Aorta (tissue), 5 donors: ENCODE measurements around the gene TBC1D1. TPM values are rescaled to one million over a fixed set of nuclear protein-coding genes. Genes with fewer than 3 reads are reported as not detected.
"Not testable (repeated sequence)": the region's sequence is repeated elsewhere in the genome, so short reads cannot be mapped to it uniquely, and the experiment has no call there.

Experiments used
- ATAC-seq: fragments of 200-7000 bp; cut with Tn5 transposase; one replicate; pipeline ENCODE4 v1.9.1; 2022; ENCODE audit warnings: moderate library complexity; ENCODE audit not compliant: low FRiP score
- DNase-seq, 2 donors: peaks; one replicate each; pipeline ENCODE4 v3.0.0-alpha.2; 2020
- H3K27ac ChIP-seq, 2 donors: one replicate each; pipeline ENCODE4 v1.5.1; 2013; ENCODE audit warnings: low read length in 2 of 2, mild to moderate bottlenecking in 2 of 2, moderate library complexity in 2 of 2, control low read depth in 1 of 2, inconsistent platforms in 1 of 2, low read depth in 1 of 2
- H3K27me3 ChIP-seq, 2 donors: one replicate each; pipeline ENCODE4 v1.6.1; 2013; ENCODE audit warnings: control low read depth in 1 of 2, low read length in 1 of 2, mild to moderate bottlenecking in 1 of 2, moderate library complexity in 1 of 2; ENCODE audit not compliant: insufficient read depth in 2 of 2, control insufficient read depth in 1 of 2
- H3K36me3 ChIP-seq, 2 donors: one replicate each; pipeline ENCODE4 v1.6.1; 2013; ENCODE audit warnings: control low read depth in 1 of 2, low read length in 1 of 2, mild to moderate bottlenecking in 1 of 2; ENCODE audit not compliant: insufficient read depth in 2 of 2, control insufficient read depth in 1 of 2
- H3K4me1 ChIP-seq, 2 donors: one replicate each; pipeline ENCODE4 v1.6.1; 2013; ENCODE audit warnings: low read length in 2 of 2, control low read depth in 1 of 2, mild to moderate bottlenecking in 1 of 2, moderate library complexity in 1 of 2; ENCODE audit not compliant: insufficient read depth in 2 of 2, control insufficient read depth in 1 of 2
- H3K4me3 ChIP-seq, 2 donors: one replicate each; pipeline ENCODE4 v1.5.1; 2013; ENCODE audit warnings: low read length in 2 of 2, control low read depth in 1 of 2, mild to moderate bottlenecking in 1 of 2
- H3K9me3 ChIP-seq: one replicate; pipeline ENCODE4 v1.6.1; 2013; ENCODE audit warnings: mild to moderate bottlenecking, low read length; ENCODE audit not compliant: control insufficient read depth
- WGBS, 2 donors: extraction: QIAGEN DNeasy Blood & Tissue Kit; methylation state at CpG; one replicate each; pipeline ENCODE4 v1.1.7; 2013; 5-methylcytosine and 5-hydroxymethylcytosine counted together
- intact Hi-C, 2 donors: fragments of 100-400 bp; cut with DNase I; formaldehyde crosslinking; loops; one replicate each; pipeline versions ENCODE4 v1.14.2 to v1.15.0; 2022
- polyA plus RNA-seq, 2 donors: library from polyadenylated mRNA; stranded (reverse); fragments of 200-250 nt; gene quantifications; one replicate each; pipeline ENCODE4 v1.2.3, GENCODE V29; 2013
- total RNA-seq, 2 donors: library from RNA; stranded (reverse); fragmentation: NEBNext Ultra II Directional; extraction: Animal tissue kit (Norgen Biotek cat#: 25700); gene quantifications; one replicate each; pipeline ENCODE4 v1.2.1, GENCODE V29; 2021
- donor health status: healthy with polysubstance abuse.
- donor health status: Bipolar disorder and iron deficiency.
- donor health status: DM: no; HTN: no; CAD: no.
- donor health status: DM: no; HTN: no; CAD: no.
- donor health status: DM: yes; HTN: yes; CAD: no.

TBC1D1 gene
- total and polyA plus RNA-seq, 4 donors, result 66.4 to 219 (median 115) TPM

DNA sequence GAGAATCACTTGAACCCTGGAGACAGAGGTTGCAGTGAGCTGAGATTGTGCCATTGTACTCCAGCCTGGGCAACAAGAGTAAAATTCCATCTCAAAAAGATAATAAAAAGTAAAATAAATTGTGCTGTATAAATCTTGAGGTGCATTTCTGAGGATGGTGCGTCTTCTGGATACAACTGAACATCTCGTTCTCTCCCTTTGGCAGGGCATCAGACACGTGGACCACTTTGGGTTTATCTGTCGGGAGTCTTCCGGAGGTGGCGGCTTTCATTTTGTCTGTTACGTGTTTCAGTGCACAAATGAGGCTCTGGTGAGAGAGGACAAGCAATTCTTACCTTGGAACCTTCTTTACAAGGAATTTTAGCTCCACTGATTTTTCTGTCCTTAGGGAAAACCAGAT is 129.5 kb downstream of the TBC1D1 start:
- Histone ChIP-seq H3K27ac (no peak overlapping the region), H3K4me3 (no peak overlapping the region), H3K9me3 (no peaks in the 10 kb centered on the region), H3K4me1 (no peaks in the 10 kb centered on the region), H3K36me3 (peaks cover 0 to 6% of the 10 kb centered on the region in 2 donors), H3K27me3 (no peaks in the 10 kb centered on the region)
- DNase-seq (no peak), ATAC-seq (no peak)
- WGBS, 2 donors, result 98 to 99% methylated on average over 7 of the region's 7 CpGs
- intact Hi-C loops, result no loop called here

DNA sequence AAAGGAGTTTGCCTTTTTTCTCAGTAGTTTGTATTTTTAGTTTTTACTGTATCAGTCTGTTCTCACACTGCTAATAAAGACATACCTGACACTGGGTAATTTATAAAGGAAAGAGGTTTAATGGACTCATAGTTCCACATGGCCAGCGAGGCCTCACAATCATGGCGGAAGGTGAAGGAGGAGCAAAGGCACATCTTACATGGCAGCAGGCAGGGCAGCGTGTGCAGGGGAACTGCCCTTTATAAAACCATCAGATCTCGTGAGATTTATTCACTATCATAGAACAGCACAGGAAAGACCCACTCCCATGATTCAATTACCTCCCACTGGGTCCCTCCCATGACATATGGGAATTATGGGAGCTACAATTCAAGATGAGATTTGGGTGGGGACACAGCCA is 130.1 kb downstream of the TBC1D1 start:
- H3K4me1 ChIP-seq, ATAC-seq, H3K9me3 ChIP-seq, H3K27ac ChIP-seq, intact Hi-C loops, H3K4me3 ChIP-seq, H3K36me3 ChIP-seq, DNase-seq, H3K27me3 ChIP-seq: not testable (repeated sequence)
- 96 to 97% methylated on average over 4 of the region's 4 CpGs for WGBS, 2 donors

DNA sequence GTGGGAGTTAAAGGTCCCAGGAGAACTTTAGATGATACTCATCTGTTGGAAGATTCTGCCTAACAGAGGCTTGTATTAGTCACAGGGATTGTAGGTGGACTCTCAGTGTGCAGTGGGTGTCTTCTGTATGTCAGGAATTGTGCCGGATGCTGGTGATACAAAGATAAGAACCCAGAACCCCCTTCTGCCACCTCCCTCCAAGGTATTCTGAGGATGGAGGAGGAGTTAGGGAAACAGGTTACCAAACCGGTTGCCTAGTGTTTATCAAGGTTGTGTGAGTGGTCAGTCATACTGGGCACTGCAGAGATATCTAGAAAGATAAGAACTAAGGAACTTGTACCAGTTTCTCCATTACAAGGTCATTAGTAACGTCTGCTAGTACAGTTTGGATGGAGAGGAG is 130.9 kb downstream of the TBC1D1 start:
- intact Hi-C loops, result no loop called here
- Histone ChIP-seq H3K4me3 (no peak overlapping the region), H3K27ac (no peak overlapping the region), H3K36me3 (peaks cover 0 to 6% of the 10 kb centered on the region in 2 donors), H3K4me1 (no peaks in the 10 kb centered on the region), H3K27me3 (no peaks in the 10 kb centered on the region), H3K9me3 (no peaks in the 10 kb centered on the region)
- ATAC-seq (no peak), DNase-seq (no peak)
- 71 to 73% methylated on average over 3 of the region's 3 CpGs for WGBS, 2 donors

DNA sequence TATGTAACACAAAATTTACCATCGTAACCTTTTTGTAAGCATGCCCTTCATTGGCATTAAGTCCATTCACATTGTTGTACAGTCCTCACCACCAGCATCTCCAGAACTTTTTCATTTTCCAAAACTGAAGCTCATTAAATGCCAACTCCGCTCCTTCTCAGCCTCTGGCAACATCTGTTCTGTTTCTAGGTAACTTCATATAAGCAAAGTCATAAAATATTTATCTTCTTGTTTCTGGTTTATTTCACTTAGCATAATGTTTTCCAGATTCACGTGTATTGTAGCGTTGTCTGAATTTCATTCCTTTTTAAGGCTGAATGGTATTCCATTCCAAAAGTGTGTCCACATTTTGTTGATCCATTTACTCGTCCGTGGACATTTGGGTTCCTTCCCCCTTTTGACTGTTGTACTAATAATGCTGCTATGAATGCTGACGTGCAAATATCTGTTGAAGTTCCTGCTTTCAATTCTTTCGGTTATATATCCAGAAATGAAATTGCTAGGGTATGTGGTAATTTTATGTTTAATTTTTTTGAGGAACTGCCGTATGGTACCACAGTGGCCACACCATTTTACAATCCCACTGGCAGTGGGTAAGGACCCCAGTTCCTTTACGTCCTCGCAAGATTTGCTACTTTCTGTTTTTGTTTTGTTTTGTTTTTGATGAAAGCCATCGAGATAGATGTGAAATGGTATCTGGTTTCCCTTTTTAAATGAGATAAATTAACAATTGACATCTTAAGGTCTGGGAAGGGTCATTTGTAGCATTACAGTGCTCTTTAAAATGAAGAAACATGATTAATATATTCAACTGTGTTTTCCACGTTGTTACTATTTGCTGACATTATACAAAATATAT is 132.7 kb downstream of the TBC1D1 start:
- Histone ChIP-seq H3K27ac (no peak overlapping the region), H3K36me3 (peaks cover 0 to 6% of the 10 kb centered on the region in 2 donors), H3K27me3 (no peaks in the 10 kb centered on the region), H3K4me3 (no peak overlapping the region), H3K9me3 (no peaks in the 10 kb centered on the region), H3K4me1 (no peaks in the 10 kb centered on the region)
- intact Hi-C loops, result no loop called here
- DNase-seq (no peak), ATAC-seq (no peak)
- 42 to 44% methylated on average over 13 of the region's 13 CpGs for whole genome bisulfite sequencing, 2 donors

DNA sequence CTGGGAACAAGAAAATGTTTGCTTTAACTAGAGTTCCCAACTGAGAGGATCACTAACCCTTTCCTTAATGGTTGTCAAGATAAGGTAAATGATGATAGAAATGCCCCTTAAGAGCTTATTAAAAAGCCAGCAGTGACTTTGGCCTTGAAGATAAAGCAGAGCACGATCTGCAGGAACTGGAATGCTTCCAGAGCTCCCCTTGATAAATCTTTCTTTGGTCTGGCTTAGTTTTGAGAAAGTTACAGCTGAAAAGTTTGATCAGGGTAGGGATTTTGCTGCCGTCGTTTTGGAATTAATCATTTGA is 133.3 kb downstream of the TBC1D1 start:
- intact Hi-C loops, result no loop called here
- Histone ChIP-seq H3K27ac (no peak overlapping the region), H3K4me3 (no peak overlapping the region), H3K27me3 (no peaks in the 10 kb centered on the region), H3K36me3 (peaks cover 0 to 9% of the 10 kb centered on the region in 2 donors), H3K9me3 (no peaks in the 10 kb centered on the region), H3K4me1 (no peaks in the 10 kb centered on the region)
- DNase-seq, result no peak
- WGBS, 2 donors, result 4% methylated on average over 3 of the region's 3 CpGs
- no peak for ATAC-seq

DNA sequence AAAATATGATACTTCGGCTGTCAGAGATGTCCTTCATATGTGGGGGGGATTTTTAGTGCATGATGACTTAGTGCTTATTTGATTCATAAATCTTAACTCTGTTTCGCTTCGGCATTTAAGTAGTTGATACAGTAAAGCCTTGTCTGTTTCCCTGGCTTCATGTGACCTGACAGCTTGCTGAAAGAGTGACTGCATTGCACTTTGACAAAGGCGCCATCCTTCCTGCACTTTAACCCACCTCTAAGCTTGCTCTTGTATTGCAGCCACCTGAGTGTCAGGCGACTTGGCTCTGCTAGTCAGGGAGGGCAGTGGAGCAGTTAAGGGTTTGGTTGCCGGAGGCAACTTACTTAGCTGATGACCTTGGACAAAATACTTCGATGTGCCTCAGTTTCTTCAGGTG is 134.8 kb downstream of the TBC1D1 start:
- no peaks in the 10 kb centered on the region for H3K27me3 ChIP-seq
- DNase-seq, result no peak
- H3K9me3 ChIP-seq, result no peaks in the 10 kb centered on the region
- no peak for ATAC-seq
- 93 to 97% methylated on average over 7 of the region's 7 CpGs for WGBS, 2 donors
- H3K27ac ChIP-seq, result no peak overlapping the region
- intact Hi-C loops, result no loop called here
- peaks cover 0 to 9% of the 10 kb centered on the region in 2 donors for H3K36me3 ChIP-seq
- no peaks in the 10 kb centered on the region for H3K4me1 ChIP-seq
- H3K4me3 ChIP-seq, result no peak overlapping the region

DNA sequence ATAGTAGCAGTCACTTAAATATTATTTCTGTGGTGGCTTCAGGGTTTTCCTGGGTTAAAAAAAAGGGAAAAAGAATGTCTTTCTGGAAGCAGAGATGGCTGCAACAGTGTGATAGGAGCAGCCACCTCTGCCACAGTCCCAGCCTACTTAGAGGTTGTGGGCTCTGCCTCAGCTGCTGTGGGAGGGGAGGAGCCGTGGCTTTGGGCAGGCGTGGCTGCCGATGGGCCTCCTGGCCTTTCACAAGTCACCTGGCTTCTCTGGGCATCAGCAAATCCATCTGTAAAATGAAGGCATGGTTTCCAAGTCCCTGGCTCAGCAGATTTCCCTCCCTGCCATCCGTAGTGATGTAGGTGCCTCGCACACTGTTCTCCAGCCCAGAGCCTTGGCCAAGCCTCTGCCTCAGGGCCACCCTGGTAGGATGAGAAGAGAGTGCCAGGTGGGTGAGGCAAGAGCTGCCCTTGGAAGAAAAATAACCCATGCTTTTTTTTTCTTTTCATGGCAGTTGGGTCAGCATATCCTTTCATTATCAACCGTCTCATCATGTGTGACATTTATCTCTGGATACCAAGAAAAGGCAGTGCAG is 135.4 kb downstream of the TBC1D1 start:
- no peak for DNase-seq
- H3K4me3 ChIP-seq, result no peak overlapping the region
- no peaks in the 10 kb centered on the region for H3K4me1 ChIP-seq
- no peak for ATAC-seq
- WGBS, 2 donors, result 54 to 75% methylated on average over 6 of the region's 6 CpGs
- intact Hi-C loops, result no loop called here
- peak overlapping the region in 1 of 2 donors; percentile 17 for H3K27ac ChIP-seq
- no peaks in the 10 kb centered on the region for H3K27me3 ChIP-seq
- peaks cover 0 to 9% of the 10 kb centered on the region in 2 donors for H3K36me3 ChIP-seq
- H3K9me3 ChIP-seq, result no peaks in the 10 kb centered on the region

DNA sequence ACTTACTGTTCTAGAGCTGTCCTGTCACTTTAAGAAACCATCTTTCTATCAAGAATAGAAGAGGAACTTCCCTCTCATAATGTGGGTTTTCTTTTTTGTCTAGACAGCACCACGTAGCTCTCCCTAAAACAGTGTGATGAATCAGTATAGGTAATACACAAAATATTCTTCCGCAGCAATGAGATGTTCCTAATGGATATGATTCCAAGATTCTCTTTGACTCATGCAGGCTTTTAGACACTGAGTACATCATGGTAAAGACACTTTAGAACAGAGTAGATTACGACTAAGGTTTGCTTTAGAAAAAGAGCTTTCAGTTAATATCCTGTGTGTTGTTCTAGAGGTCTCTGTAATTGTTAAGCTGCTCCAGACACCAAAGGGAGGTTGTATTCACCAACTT is 139.1 kb downstream of the TBC1D1 start:
- H3K9me3 ChIP-seq, result no peaks in the 10 kb centered on the region
- intact Hi-C loops, result loop anchor here (5.0 to 10.0 kb wide), 4 partner anchors 135 to 425 kb away; partner anchors contain the start of genes RELL1 (in 1 of the 2) and TBC1D1 (in 1 of the 2)
- H3K27ac ChIP-seq, result no peak overlapping the region
- DNase-seq, result no peak
- 51 to 70% methylated on average over 3 of the region's 3 CpGs for WGBS, 2 donors
- H3K4me3 ChIP-seq, result no peak overlapping the region
- no peaks in the 10 kb centered on the region for H3K4me1 ChIP-seq
- no peak for ATAC-seq
- H3K36me3 ChIP-seq, result peaks cover 0 to 5% of the 10 kb centered on the region in 2 donors
- H3K27me3 ChIP-seq, result no peaks in the 10 kb centered on the region
